K562 (cell line): Measurements from ENCODE around the gene ZNF200. TPM values are rescaled to one million over a fixed set of nuclear protein-coding genes. Genes with fewer than 3 reads are reported as not detected.

Experiments
- CBFB ChIP-seq: sonication (generic); formaldehyde crosslinking; IDR thresholded peaks from 2 replicates; pipeline ENCODE4 v1.4.0; 2020; ENCODE audit warnings: mild to moderate bottlenecking, missing genetic modification reagents
- CXXC5 ChIP-seq: fragments of 250-450 bp; sonication (Bioruptor Pico); IDR thresholded peaks from 2 replicates; pipeline ENCODE4 v1.8.0; 2022; ENCODE audit warnings: inconsistent platforms, mild to moderate bottlenecking, moderate library complexity
- ETV5 ChIP-seq: sonication (generic); formaldehyde crosslinking; IDR thresholded peaks from 2 replicates; pipeline ENCODE4 v1.4.0; 2020; ENCODE audit warnings: low read depth, mild to moderate bottlenecking, missing genetic modification reagents
- GABPB1 ChIP-seq: sonication (generic); formaldehyde crosslinking; IDR thresholded peaks from 2 replicates; pipeline ENCODE4 v1.8.0; 2022; ENCODE audit warnings: mild to moderate bottlenecking, missing genetic modification reagents
- HMGXB4 ChIP-seq: sonication (generic); formaldehyde crosslinking; IDR thresholded peaks from 2 replicates; pipeline ENCODE4 v1.8.1; 2023; ENCODE audit warnings: mild to moderate bottlenecking, missing genetic modification reagents
- JUNB ChIP-seq: fragments of 450-650 bp; formaldehyde crosslinking; conservative IDR thresholded peaks from 2 replicates; pipeline ENCODE4 v1.4.0; 2020; ENCODE audit warnings: mild to moderate bottlenecking
- NRF1 ChIP-seq, 2 experiments: fragments of 450-650 bp; IDR thresholded peaks in 1 of 2; conservative IDR thresholded peaks in 1 of 2; 2 replicates each; pipeline ENCODE4 v1.6.1; 2014; ENCODE audit warnings: mild to moderate bottlenecking in 2 of 2
- SAFB ChIP-seq: fragments of 200-400 bp; formaldehyde crosslinking; IDR thresholded peaks from 2 replicates; pipeline ENCODE4 v1.6.1; 2017; ENCODE audit warnings: low read depth, low read length, borderline replicate concordance
- SIN3A ChIP-seq, 2 experiments: fragments of 150-350 bp in 1 of 2; IDR thresholded peaks; 2 replicates each; pipeline ENCODE4 v1.6.1; 2011 to 2016; ENCODE audit warnings: borderline replicate concordance in 2 of 2, low read depth in 2 of 2, low read length in 2 of 2, mild to moderate bottlenecking in 2 of 2, moderate library complexity in 2 of 2; ENCODE audit not compliant: control insufficient read depth in 1 of 2
- TEAD1 ChIP-seq, 2 experiments: fragments of 450-650 bp in 1 of 2; sonication (generic) in 1 of 2; formaldehyde crosslinking; IDR thresholded peaks; 2 replicates each; pipeline versions ENCODE4 v1.4.0 to v1.8.0; 2020 to 2022; ENCODE audit warnings: mild to moderate bottlenecking in 2 of 2, missing genetic modification reagents in 1 of 2
- ZBTB7A ChIP-seq: IDR thresholded peaks from 2 replicates; pipeline ENCODE4 v1.6.1; 2011; ENCODE audit warnings: low read depth, mild to moderate bottlenecking, low read length, moderate library complexity, borderline replicate concordance; ENCODE audit not compliant: control insufficient read depth
- ZNF511 ChIP-seq: sonication (generic); formaldehyde crosslinking; IDR thresholded peaks from 2 replicates; pipeline ENCODE4 v1.8.0; 2022; ENCODE audit warnings: mild to moderate bottlenecking, missing genetic modification reagents
- ZNF609 ChIP-seq: sonication (generic); formaldehyde crosslinking; IDR thresholded peaks from 2 replicates; pipeline ENCODE4 v1.8.1; 2023; ENCODE audit warnings: missing genetic modification reagents, mild to moderate bottlenecking, borderline replicate concordance
- ZSCAN29 ChIP-seq: fragments of 450-650 bp; IDR thresholded peaks from 2 replicates; pipeline ENCODE4 v1.6.1; 2017
- polyA plus RNA-seq, 8 experiments: library from polyadenylated mRNA; depleted of rRNA in 4 of 8; stranded (reverse) in 5 of 8; unstranded in 3 of 8; fragments of >200 nt; fragmentation: Nextera tagmentation in 2 of 8; fragmentation: Illumina TruSeq in 1 of 8; extraction: Ambion mirVana in 2 of 8; extraction: Trizol in 1 of 8; gene quantifications; 2 replicates each; pipeline versions ENCODE4 v1.2.1 to v1.2.3, GENCODE V29; 2011 to 2014; ENCODE audit warnings: inconsistent platforms in 1 of 8, missing spikeins in 1 of 8
- total RNA-seq, 7 experiments: library from RNA; depleted of rRNA in 6 of 7; stranded (reverse); fragments of >200 nt in 6 of 7; fragmentation: Illumina TruSeq in 2 of 7; extraction: Trizol in 2 of 7; gene quantifications; 2 replicates each; pipeline versions ENCODE4 v1.2.1 to v1.2.3, GENCODE V29; 2011 to 2021; ENCODE audit warnings: low replicate concordance in 1 of 7
- TF ChIP-seq, protein P1 (sequence below): IDR thresholded peaks from 2 replicates; pipeline ENCODE4 v1.6.1; 2012; ENCODE audit warnings: low read depth, low read length, improper control_type of control experiment, borderline replicate concordance

Gene ZNF200
- total and polyA plus RNA-seq, 9 of the 15 experiments (the other 6 are each of a cell fraction or from before 2014, with no cell fraction given): 4.8 to 14.5 (median 9.2) TPM

DNA sequence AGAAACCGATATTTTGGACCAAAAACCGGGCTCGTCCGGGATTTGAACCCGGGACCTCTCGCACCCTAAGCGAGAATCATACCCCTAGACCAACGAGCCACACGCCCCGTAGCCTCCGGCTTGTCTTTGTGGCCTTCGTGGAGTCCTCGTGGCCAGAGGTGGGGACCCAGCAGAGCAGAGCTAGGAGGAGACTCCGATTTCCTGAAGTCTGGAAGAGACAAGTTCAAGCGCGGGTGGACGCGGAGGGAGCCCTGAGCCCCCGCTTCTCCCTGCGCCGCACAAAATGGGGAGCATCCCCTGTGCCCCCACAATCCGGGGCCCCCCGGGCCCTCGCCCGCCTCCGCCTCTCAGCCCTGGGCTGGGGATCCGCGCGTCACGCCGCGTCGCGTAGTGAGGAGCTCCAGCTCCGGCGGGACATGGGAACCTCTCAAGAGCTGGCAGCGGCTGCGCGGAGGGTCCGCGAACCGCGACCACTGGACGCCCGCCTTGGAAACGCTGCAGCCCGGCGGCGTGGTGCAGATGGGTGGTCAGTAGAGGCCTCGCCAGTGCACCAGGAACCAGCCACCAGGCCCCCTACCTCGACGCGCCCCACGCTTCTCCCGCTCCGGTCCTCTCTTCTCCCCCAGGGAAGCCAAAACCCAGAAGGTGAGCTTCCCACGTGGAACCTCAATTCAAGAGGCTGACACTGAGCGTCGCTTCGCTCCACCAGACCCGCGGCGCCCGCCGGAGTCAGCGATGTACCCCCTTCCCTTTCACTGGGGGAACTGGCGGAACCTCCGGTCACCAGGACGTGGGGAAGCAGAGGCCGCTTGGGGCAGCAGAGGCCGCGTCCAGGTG lies 52.1 kb downstream of the ZNF200 start (continued):
- TF ChIP-seq HMGXB4 (CRISPR knock-in tag) (peak; percentile 55; the same call in 1 of the 2 replicates), ZNF511 (CRISPR knock-in tag) (peak; percentile 81; the same call in 1 of the 2 replicates), ZNF609 (0 out of 2 replicates have a peak, but pooled peaks have one; percentile 32), ZSCAN29 (peak; percentile 96), JUNB (CRISPR knock-in tag) (no peak), ZBTB7A (peak; percentile 77; the same call in 1 of the 2 replicates), TEAD1 (CRISPR knock-in tag; IDR thresholded peaks at IDR 0.05) (peak in 1 of 2 experiments; percentile 76; a peak in 1 of 4 replicates), CBFB (CRISPR knock-in tag) (peak; percentile 81), SAFB (peak; percentile 29; the same call in 1 of the 2 replicates), SIN3A (IDR thresholded peaks at IDR 0.05; ENCODE audit: borderline replicate concordance in 2 of 2, control insufficient read depth in 1 of 2, low read depth in 2 of 2, low read length in 2 of 2) (peak in 1 of 2 experiments; percentile 22; a peak in 1 of 4 replicates), GABPB1 (0 out of 2 replicates have a peak, but pooled peaks have one; percentile 9), ETV5 (CRISPR knock-in tag) (peak; percentile 70; the same call in 1 of the 2 replicates), CXXC5 (peak; percentile 63; the same call in 1 of the 2 replicates), NRF1 (conservative IDR thresholded peaks at IDR 0.05 in 1 of 2, IDR thresholded peaks at IDR 0.05 in 1 of 2) (peak; percentile 43 to 44; a peak in 2 of 4 replicates)
- TF ChIP-seq, protein P1, sequence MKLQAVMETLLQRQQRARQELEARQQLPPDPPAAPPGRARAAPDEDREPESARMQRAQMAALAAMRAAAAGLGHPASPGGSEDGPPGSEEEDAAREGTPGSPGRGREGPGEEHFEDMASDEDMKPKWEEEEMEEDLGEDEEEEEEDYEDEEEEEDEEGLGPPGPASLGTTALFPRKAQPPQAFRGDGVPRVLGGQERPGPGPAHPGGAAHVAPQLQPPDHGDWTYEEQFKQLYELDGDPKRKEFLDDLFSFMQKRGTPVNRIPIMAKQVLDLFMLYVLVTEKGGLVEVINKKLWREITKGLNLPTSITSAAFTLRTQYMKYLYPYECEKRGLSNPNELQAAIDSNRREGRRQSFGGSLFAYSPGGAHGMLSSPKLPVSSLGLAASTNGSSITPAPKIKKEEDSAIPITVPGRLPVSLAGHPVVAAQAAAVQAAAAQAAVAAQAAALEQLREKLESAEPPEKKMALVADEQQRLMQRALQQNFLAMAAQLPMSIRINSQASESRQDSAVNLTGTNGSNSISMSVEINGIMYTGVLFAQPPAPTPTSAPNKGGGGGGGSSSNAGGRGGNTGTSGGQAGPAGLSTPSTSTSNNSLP: no peak
